HCT116 (cell line): Measurements from ENCODE around the gene KCNK3.

ENCODE experiments used
- EGR1 ChIP-seq: IDR thresholded peaks from 2 replicates; pipeline ENCODE4 v1.6.1; 2012; ENCODE audit warnings: low read depth
- JUND ChIP-seq: IDR thresholded peaks from 2 replicates; pipeline ENCODE4 v1.6.1; 2012
- POLR2AphosphoS5 ChIP-seq: IDR thresholded peaks from 2 replicates; pipeline ENCODE4 v1.6.1; 2011; ENCODE audit warnings: mild to moderate bottlenecking, low read depth, low read length, moderate library complexity
- TF ChIP-seq, protein P1 (sequence below), 3 experiments: fragments of 200-600 bp in 1 of 3; sonication (generic) in 1 of 3; IDR thresholded peaks in 2 of 3; conservative IDR thresholded peaks in 1 of 3; 2 replicates each; pipeline ENCODE4 v1.5.1; 2012 to 2017; ENCODE audit warnings: low read depth in 2 of 3, low read length in 2 of 3, antibody characterized with exemption in 1 of 3, borderline replicate concordance in 1 of 3, control low read depth in 1 of 3, mild to moderate bottlenecking in 1 of 3, mixed read lengths in 1 of 3, mixed run types in 1 of 3, moderate library complexity in 1 of 3; ENCODE audit not compliant: insufficient read depth in 1 of 3

DNA sequence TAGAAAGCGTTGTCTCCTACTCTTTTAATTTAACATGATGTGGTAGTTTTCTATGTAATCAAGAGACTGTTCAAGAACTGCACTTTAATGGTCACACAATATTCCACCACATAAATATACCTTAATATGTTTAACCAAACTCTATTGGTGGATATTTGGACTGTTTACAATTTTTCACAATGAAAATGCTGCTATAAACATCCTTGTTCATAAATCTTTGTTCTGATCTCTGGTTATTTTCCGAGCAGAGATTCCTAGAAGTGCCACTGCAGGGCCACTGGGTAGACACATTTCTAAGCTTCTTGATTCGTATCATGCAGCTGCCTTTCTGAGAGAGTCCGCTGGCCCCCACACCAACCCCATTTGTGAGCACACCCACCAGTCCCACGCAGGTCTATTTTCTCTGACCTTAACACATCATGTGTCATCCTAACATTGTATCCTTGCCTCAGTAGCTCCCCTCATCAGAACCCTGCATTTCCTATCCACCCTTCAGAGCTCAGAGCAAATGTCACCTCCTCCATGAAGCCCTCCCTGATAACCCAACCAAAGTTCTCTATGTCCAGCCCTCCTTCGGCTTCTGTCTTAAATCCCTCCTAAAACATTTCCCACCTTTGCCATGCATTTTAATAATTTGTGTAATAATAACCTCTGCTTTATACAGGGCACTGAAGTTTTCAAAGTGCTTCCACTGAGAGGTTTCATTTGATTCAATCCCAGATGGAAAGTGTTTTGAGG is 26.6 kb downstream of the KCNK3 start:
- TF ChIP-seq, protein P1, sequence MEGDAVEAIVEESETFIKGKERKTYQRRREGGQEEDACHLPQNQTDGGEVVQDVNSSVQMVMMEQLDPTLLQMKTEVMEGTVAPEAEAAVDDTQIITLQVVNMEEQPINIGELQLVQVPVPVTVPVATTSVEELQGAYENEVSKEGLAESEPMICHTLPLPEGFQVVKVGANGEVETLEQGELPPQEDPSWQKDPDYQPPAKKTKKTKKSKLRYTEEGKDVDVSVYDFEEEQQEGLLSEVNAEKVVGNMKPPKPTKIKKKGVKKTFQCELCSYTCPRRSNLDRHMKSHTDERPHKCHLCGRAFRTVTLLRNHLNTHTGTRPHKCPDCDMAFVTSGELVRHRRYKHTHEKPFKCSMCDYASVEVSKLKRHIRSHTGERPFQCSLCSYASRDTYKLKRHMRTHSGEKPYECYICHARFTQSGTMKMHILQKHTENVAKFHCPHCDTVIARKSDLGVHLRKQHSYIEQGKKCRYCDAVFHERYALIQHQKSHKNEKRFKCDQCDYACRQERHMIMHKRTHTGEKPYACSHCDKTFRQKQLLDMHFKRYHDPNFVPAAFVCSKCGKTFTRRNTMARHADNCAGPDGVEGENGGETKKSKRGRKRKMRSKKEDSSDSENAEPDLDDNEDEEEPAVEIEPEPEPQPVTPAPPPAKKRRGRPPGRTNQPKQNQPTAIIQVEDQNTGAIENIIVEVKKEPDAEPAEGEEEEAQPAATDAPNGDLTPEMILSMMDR (IDR thresholded peaks at IDR 0.05 in 2 of 3, conservative IDR thresholded peaks at IDR 0.05 in 1 of 3; ENCODE audit: borderline replicate concordance in 1 of 3, insufficient read depth in 1 of 3, low read depth in 2 of 3, low read length in 2 of 3), result no peak
- TF ChIP-seq JUND (no peak), EGR1 (no peak), POLR2AphosphoS5 (no peak)
